GM18498 (cell line): Measurements from ENCODE around the gene TNNT1.
"Not testable (repeated sequence)": the region's sequence is repeated elsewhere in the genome, so short reads cannot be mapped to it uniquely, and the experiment has no call there.

Experiments used
- ATAC-seq: cut with Tn5 transposase; IDR thresholded peaks from one replicate; pipeline ENCODE4 v1.9.1; 2021; ENCODE audit warnings: mild to moderate bottlenecking, moderate library complexity; ENCODE audit not compliant: unreplicated experiment

Gene TNNT1

GRCh38 chr19:55171440-55171839, 22.4 kb upstream of the TNNT1 start:
- ATAC-seq: no peak

DNA sequence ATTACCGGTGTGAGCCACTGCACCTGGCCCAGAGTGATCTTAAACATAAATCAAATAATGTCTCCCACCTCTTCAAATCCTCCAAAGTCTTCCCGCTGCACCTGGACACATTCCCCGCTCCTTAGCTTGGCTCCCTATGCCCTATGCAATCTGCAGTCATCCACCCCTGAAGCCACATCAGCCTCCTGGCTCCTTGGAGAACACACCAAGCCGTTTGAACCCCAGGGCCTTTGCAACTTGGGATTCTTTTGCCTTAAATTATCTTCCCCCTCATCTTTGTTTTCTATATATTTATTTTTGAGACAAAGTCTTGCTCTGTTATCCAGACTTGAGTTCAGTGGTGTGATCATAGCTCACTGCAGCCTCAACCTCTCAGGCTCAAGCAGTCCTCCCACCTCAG, 20.1 kb upstream of the TNNT1 start:
- ATAC-seq: no peak

DNA sequence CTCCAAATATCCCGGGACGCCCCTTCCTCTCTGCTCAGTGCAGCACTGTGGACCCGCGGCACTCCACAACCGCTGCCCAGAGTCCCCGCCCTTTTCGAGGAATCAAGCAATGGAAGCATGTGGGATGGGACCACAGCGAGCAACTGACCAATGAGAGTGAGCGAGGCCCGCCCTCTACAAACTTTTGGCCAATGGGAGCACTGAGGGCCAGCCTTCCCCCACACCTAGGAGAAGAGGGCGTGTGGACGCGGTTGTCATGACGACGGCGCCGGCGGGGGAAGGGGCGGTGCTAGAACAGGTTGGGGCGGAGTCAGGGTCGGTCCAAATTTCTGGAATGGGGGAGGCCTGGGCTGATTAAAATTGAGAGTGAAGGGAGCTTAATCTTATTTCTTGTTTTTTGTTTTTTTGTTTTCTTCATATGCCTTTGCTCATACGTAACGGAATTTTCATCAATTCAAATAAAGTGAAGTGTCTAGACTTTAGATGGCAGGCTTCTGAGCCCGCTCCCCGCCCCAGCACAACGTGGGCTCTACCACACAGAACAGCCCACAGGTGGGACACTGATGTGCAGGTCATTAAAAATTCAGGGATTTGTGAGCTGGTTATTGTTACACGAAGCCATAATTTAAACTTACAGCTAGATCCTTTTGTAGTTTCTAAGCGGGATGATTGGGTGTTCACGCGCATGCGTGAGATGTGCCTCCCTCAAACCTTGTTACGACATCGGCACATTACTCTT, 17.7 kb upstream of the TNNT1 start, which contains the start of gene DNAAF3:
TSS of gene DNAAF3 (minus strand) at position 84 of the 739 bp plus-strand sequence. CDS start 200 bp downstream, outside the sequence.
- ATAC-seq: peak; percentile 93

GRCh38 chr19:55165952-55166529, 17.0 kb upstream of the TNNT1 start:
- peak; percentile 27 for ATAC-seq

DNA sequence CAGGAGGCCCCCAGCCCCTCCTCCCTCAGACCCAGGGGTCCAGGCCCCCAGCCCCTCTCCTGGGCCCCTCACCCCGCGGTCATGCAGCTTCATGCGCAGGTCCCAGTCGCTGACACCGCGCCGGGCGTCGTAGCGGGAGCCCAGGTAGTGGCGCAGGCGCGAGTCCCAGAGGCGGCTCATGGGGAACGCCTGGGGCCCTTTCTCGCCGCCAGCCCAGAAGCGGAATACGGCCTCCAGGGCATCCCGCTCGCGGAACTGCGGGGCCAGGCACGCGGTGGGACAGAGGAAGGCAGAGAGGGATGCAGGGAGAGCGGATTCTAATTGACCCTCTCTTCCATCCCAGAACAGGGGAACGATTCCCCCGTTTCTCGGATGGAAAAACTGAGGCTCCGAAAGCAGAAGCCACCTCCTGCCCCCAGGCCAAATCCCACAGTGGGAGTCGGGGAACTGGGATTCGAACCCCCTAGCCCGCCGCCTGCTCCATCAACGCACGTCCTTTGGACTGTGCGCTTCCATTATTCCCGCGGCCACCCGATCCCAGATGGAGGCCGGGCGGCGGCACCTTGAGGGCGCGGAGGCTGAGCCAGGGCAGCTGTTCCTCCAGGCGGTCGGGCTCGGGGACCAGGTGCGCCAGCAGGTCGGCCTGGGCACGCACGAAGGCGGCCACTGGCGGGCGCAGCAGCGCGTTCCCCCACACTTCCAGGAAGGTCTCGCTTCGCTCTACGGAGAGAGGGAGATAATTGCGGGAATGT, 12.7 kb upstream of the TNNT1 start:
- ATAC-seq: no peak

- no peak for ATAC-seq
Observed at GRCh38 chr19:55160986-55161365, 12.0 kb upstream of the TNNT1 start.

GRCh38 chr19:55160128-55160985, 11.4 kb upstream of the TNNT1 start:
- ATAC-seq: no peak

DNA sequence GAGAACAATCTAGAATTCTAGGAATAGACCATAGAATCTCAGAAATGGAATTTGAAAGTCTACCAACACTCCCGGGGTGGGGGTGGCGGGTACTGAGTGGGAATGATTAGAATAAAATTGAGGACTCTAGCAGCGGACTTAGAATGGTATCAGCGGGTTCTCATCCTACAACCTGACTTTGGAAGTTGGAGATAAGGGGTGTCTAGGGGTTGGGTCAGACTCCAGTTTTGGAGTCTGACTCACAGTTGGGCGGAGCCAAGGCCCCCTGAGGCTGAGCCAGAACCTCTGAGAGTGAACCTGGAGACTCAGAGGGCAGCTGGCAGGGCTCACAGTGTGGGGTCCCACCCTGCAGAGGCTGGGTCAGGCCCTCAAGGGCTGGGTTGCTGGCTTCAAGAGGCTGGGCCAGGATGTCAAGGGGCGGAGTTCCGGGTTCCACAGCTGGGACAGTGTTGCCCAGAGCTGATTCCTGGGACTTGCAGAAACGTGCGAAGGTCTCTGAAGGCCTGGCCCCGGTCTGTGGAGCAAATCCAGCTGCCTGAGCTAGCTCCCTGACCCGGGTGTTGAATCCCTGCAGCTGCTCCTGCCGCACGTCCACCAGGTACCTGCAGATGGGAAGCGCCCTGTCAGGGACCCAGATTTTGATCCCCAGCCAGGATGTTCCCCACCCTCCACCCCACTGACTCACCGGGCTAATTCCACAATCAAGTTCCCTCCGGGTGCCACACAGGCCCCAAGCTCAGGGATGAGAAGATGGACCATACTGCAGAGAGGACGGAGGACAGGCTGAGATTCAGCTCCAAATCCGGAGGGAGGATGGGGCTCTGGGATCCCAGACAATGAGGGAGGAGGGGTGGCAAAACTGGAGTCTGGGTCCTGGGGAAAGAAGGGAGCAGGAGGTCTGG, 10.1 kb upstream of the TNNT1 start:
- no peak for ATAC-seq

DNA sequence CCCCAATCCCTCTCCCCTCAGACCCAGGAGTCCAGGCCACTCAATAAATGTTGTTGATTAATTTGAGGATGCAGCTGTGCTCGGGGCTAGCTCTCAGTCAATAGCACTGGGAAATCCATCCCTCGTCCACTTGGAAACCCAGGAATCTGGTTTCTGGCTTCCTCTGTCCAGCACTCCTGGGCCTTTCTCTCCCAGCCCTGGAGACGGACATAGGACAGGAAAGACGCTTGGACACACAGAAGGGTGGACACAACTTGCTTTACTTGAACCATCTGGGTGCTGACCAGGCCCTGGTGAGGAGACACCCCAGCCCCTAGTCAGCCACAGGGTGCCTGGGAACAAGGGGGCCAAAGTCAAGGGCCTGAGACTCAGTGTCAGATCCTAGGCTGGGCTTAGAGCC, 9.4 kb upstream of the TNNT1 start:
- ATAC-seq: no peak

GRCh38 chr19:55157064-55157908, 8.3 kb upstream of the TNNT1 start, which contains the start of gene TNNI3:
TNNI3 (minus strand) TSS chr19:55157732; CDS start chr19:55157589, 143 bp downstream.
- ATAC-seq: no peak

GRCh38 chr19:55156202-55157063, 7.4 kb upstream of the TNNT1 start:
- ATAC-seq: no peak

- ATAC-seq: not testable (repeated sequence)
Observed at GRCh38 chr19:55155784-55156183, 6.8 kb upstream of the TNNT1 start.

DNA sequence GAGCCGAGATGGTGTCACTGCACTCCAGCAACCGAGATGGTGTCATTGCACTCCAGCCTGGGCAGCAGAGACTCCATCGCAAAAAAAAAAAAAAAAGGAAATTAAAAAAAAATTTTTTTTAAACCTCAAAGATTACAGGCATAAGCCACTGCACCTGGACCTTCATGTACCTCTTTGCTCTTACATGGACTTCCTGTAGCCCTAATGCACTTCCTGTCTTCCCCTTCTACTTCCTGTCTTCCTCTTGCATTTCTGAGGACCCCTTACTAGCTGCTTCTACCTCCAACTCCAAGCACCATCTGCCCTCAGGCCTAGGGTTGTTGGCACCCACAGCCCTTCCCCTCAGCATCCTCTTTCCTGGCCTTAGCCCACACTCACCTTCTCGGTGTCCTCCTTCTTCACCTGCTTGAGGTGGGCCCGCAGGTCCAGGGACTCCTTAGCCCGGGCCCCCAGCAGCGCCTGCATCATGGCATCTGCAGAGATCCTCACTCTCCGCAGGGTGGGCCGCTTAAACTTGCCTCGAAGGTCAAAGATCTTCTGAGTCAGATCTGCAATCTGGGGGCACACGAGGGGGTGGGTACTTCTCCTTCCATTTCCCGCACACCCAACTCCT, 4.8 kb upstream of the TNNT1 start:
- ATAC-seq: no peak

GRCh38 chr19:55152017-55152416, 3.0 kb upstream of the TNNT1 start:
- no peak for ATAC-seq

GRCh38 chr19:55147545-55148251, 1.3 kb downstream of the TNNT1 start:
- ATAC-seq: no peak

DNA sequence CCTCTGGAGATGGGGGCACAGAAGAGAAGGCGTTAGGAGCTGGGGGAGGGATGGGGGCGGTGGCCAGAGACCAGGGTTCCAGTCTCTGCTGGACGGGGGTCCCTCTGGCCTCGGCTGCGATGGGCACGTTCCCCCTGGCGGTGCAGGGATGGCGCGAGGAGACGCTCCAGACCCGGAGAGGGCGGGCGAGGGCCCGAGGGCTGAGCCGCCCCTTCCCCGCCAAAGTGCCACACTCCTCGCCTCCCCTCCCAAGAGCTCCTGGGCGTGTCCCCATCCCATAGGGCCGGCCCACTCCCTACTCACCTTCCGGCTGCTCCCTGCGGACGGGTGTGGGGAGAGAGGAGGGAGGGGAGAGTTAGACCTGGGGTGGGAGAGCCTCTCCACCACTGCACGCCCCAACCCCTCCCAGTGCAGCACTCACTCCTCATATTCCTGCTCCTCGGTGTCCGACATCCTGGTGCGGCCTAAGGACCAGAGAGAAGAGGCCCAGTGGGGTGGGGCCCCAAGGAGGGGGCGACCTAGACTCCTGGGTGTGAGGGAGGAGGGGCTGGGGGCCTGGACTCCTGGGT, 2.2 kb downstream of the TNNT1 start:
- ATAC-seq: no peak
